HepG2 (cell line): ENCODE measurements around the gene ATG2A. TPM values are rescaled to one million over a fixed set of nuclear protein-coding genes. Genes with fewer than 3 reads are reported as not detected.
A peak's percentile ranks its signal among the peaks of the same experiment; 100 is the strongest.

ENCODE experiments used
- ARNTL ChIP-seq: sonication (generic); formaldehyde crosslinking; IDR thresholded peaks from 2 replicates; pipeline ENCODE4 v1.4.0; 2020; ENCODE audit warnings: mild to moderate bottlenecking, missing genetic modification reagents
- DZIP1 ChIP-seq: sonication (generic); formaldehyde crosslinking; IDR thresholded peaks from 2 replicates; pipeline ENCODE4 v1.5.0; 2020; ENCODE audit warnings: mild to moderate bottlenecking, missing genetic modification reagents
- ZNF331 ChIP-seq: sonication (generic); formaldehyde crosslinking; IDR thresholded peaks from 2 replicates; pipeline ENCODE4 v1.4.0; 2020; ENCODE audit warnings: missing genetic modification reagents
- polyA plus RNA-seq, 8 experiments: library from polyadenylated mRNA; depleted of rRNA in 3 of 8; stranded (reverse) in 7 of 8; unstranded in 1 of 8; fragments of >200 nt; fragmentation: Illumina TruSeq in 4 of 8; extraction: Trizol in 4 of 8; gene quantifications; 2 replicates each; pipeline versions ENCODE4 v1.2.1 to v1.2.3, GENCODE V29; 2011 to 2016; ENCODE audit warnings: low read depth in 4 of 8, missing spikeins in 1 of 8, mixed read lengths in 1 of 8; ENCODE audit not compliant: insufficient read depth in 1 of 8
- total RNA-seq, 5 experiments: library from RNA; depleted of rRNA; stranded (reverse); fragments of >200 nt; fragmentation: Illumina TruSeq; extraction: Trizol; gene quantifications; 2 replicates each; pipeline ENCODE4 v1.2.3, GENCODE V29; 2016; ENCODE audit warnings: low read depth in 1 of 5
- TF ChIP-seq, protein P1 (sequence below): sonication (generic); formaldehyde crosslinking; IDR thresholded peaks from 2 replicates; pipeline ENCODE4 v1.4.0; 2020; ENCODE audit warnings: missing genetic modification reagents
- TF ChIP-seq, protein P2 (sequence below): sonication (generic); formaldehyde crosslinking; IDR thresholded peaks from one replicate; pipeline ENCODE4 v1.5.1; 2020; ENCODE audit warnings: mild to moderate bottlenecking, missing genetic modification reagents; ENCODE audit errors: not compliant biosample characterization
- TF ChIP-seq, protein P3 (sequence below): sonication (generic); formaldehyde crosslinking; conservative IDR thresholded peaks from 2 replicates; pipeline ENCODE4 v1.4.0; 2020; ENCODE audit warnings: mild to moderate bottlenecking, missing genetic modification reagents, moderate library complexity

Gene ATG2A
- total and polyA plus RNA-seq, 2 of the 13 experiments (the other 11 are each of a cell fraction or from before 2014, with no cell fraction given) = 6.7 to 8.0 TPM

GRCh38 chr11:64878223-64878493 lies 38.9 kb downstream of the ATG2A start (continued):
- TF ChIP-seq DZIP1 (CRISPR knock-in tag) (peak; percentile 68; the same call in 1 of the 2 replicates), ARNTL (peak; percentile 23; the same call in 1 of the 2 replicates), ZNF331 (no peak)
- TF ChIP-seq, protein P1, sequence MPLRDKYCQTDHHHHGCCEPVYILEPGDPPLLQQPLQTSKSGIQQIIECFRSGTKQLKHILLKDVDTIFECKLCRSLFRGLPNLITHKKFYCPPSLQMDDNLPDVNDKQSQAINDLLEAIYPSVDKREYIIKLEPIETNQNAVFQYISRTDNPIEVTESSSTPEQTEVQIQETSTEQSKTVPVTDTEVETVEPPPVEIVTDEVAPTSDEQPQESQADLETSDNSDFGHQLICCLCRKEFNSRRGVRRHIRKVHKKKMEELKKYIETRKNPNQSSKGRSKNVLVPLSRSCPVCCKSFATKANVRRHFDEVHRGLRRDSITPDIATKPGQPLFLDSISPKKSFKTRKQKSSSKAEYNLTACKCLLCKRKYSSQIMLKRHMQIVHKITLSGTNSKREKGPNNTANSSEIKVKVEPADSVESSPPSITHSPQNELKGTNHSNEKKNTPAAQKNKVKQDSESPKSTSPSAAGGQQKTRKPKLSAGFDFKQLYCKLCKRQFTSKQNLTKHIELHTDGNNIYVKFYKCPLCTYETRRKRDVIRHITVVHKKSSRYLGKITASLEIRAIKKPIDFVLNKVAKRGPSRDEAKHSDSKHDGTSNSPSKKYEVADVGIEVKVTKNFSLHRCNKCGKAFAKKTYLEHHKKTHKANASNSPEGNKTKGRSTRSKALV (CRISPR knock-in tag) = 0 out of 2 replicates have a peak, but pooled peaks have one; percentile 45
- TF ChIP-seq, protein P2, sequence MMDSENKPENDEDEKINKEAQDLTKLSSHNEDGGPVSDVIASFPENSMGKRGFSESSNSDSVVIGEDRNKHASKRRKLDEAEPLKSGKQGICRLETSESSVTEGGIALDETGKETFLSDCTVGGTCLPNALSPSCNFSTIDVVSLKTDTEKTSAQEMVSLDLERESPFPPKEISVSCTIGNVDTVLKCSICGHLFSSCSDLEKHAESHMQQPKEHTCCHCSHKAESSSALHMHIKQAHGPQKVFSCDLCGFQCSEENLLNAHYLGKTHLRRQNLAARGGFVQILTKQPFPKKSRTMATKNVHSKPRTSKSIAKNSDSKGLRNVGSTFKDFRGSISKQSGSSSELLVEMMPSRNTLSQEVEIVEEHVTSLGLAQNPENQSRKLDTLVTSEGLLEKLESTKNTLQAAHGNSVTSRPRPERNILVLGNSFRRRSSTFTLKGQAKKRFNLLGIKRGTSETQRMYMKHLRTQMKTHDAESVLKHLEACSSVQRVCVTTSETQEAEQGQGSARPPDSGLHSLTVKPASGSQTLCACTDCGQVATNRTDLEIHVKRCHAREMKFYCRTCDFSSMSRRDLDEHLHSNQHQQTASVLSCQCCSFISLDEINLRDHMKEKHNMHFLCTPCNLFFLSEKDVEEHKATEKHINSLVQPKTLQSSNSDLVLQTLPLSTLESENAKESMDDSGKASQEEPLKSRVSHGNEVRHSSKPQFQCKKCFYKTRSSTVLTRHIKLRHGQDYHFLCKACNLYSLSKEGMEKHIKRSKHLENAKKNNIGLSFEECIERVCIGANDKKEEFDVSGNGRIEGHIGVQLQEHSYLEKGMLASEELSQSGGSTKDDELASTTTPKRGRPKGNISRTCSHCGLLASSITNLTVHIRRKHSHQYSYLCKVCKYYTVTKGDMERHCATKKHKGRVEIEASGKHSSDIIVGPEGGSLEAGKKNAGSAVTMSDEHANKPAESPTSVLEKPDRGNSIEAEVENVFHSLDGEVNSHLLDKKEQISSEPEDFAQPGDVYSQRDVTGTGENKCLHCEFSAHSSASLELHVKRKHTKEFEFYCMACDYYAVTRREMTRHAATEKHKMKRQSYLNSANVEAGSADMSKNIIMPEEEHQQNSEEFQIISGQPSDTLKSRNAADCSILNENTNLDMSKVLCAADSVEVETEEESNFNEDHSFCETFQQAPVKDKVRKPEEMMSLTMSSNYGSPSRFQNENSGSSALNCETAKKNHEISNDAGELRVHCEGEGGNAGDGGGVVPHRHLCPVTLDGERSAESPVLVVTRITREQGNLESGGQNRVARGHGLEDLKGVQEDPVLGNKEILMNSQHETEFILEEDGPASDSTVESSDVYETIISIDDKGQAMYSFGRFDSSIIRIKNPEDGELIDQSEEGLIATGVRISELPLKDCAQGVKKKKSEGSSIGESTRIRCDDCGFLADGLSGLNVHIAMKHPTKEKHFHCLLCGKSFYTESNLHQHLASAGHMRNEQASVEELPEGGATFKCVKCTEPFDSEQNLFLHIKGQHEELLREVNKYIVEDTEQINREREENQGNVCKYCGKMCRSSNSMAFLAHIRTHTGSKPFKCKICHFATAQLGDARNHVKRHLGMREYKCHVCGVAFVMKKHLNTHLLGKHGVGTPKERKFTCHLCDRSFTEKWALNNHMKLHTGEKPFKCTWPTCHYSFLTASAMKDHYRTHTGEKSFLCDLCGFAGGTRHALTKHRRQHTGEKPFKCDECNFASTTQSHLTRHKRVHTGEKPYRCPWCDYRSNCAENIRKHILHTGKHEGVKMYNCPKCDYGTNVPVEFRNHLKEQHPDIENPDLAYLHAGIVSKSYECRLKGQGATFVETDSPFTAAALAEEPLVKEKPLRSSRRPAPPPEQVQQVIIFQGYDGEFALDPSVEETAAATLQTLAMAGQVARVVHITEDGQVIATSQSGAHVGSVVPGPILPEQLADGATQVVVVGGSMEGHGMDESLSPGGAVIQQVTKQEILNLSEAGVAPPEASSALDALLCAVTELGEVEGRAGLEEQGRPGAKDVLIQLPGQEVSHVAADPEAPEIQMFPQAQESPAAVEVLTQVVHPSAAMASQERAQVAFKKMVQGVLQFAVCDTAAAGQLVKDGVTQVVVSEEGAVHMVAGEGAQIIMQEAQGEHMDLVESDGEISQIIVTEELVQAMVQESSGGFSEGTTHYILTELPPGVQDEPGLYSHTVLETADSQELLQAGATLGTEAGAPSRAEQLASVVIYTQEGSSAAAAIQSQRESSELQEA (CRISPR knock-in tag) = peak; percentile 28
- TF ChIP-seq, protein P3, sequence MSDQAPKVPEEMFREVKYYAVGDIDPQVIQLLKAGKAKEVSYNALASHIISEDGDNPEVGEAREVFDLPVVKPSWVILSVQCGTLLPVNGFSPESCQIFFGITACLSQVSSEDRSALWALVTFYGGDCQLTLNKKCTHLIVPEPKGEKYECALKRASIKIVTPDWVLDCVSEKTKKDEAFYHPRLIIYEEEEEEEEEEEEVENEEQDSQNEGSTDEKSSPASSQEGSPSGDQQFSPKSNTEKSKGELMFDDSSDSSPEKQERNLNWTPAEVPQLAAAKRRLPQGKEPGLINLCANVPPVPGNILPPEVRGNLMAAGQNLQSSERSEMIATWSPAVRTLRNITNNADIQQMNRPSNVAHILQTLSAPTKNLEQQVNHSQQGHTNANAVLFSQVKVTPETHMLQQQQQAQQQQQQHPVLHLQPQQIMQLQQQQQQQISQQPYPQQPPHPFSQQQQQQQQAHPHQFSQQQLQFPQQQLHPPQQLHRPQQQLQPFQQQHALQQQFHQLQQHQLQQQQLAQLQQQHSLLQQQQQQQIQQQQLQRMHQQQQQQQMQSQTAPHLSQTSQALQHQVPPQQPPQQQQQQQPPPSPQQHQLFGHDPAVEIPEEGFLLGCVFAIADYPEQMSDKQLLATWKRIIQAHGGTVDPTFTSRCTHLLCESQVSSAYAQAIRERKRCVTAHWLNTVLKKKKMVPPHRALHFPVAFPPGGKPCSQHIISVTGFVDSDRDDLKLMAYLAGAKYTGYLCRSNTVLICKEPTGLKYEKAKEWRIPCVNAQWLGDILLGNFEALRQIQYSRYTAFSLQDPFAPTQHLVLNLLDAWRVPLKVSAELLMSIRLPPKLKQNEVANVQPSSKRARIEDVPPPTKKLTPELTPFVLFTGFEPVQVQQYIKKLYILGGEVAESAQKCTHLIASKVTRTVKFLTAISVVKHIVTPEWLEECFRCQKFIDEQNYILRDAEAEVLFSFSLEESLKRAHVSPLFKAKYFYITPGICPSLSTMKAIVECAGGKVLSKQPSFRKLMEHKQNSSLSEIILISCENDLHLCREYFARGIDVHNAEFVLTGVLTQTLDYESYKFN (CRISPR knock-in tag) = 0 out of 2 replicates have a peak, but pooled peaks have one; percentile 18
